Activated CD8-positive, alpha-beta memory T cell treated with anti-CD3 and anti-CD28 coated beads for 36 hours (primary cell): Measurements from ENCODE around the gene GLI3. TPM values are rescaled to one million over a fixed set of nuclear protein-coding genes. Genes with fewer than 3 reads are reported as not detected.

Experiments
- CTCF ChIA-PET: fragments of 350-600 bp; sonication (Branson Sonifier 250); formaldehyde crosslinking; loops from one replicate; lab custom pipeline; 2021; ENCODE audit warnings: antibody characterized with exemption; lab: Charles Lee
- POLR2A ChIA-PET: fragments of 350-600 bp; sonication (Branson Sonifier 250); formaldehyde crosslinking; loops from one replicate; lab custom pipeline; 2021; ENCODE audit warnings: antibody characterized with exemption; lab: Charles Lee
- total RNA-seq, 2 experiments: library from RNA; stranded (reverse); gene quantifications; one replicate each; pipeline ENCODE4 v1.2.3, GENCODE V29; 2021

Gene GLI3
- total RNA-seq, 2 experiments from 2014 or later: 0.15 to 0.38 TPM

- POLR2A ChIA-PET: no interaction called here
These were observed 240.5 kb downstream of the GLI3 start for GRCh38 chr7:41996381-41997035.

GRCh38 chr7:41995632-41996271 is 241.3 kb downstream of the GLI3 start:
- CTCF ChIA-PET: no interaction called here
- POLR2A ChIA-PET: no interaction called here

More at GRCh38 chr7:41996381-41997035, 240.5 kb downstream of the GLI3 start:
- CTCF ChIA-PET: no interaction called here

- CTCF ChIA-PET: no interaction called here
- POLR2A ChIA-PET: no interaction called here
These were observed 242.3 kb downstream of the GLI3 start for GRCh38 chr7:41994746-41995110.

- ChIA-PET CTCF (no interaction called here), POLR2A (no interaction called here)
These were observed 242.8 kb downstream of the GLI3 start for GRCh38 chr7:41994036-41994745.

- ChIA-PET POLR2A (no interaction called here), CTCF (no interaction called here)
These were observed 243.8 kb downstream of the GLI3 start for GRCh38 chr7:41992881-41993867.

GRCh38 chr7:41984888-41985287 is 252.1 kb downstream of the GLI3 start:
- ChIA-PET CTCF (no interaction called here), POLR2A (no interaction called here)

GRCh38 chr7:41981046-41982040 is 255.7 kb downstream of the GLI3 start:
- ChIA-PET CTCF (no interaction called here), POLR2A (no interaction called here)

GRCh38 chr7:41979834-41980307 is 257.1 kb downstream of the GLI3 start:
- POLR2A ChIA-PET: no interaction called here
- CTCF ChIA-PET: interaction anchor here (0.6 to 1.3 kb wide), 3 partner anchors 17 to 213 kb away, joined by 3 read pairs; no protein-coding TSS in a partner anchor

- ChIA-PET POLR2A (no interaction called here), CTCF (interaction anchor here (1.3 kb wide), 1 partner anchor 16 kb away, joined by 3 read pairs; no protein-coding TSS in a partner anchor)
These were observed 258.2 kb downstream of the GLI3 start for GRCh38 chr7:41978858-41979257.

- ChIA-PET POLR2A (no interaction called here), CTCF (no interaction called here)
These were observed 259.3 kb downstream of the GLI3 start for GRCh38 chr7:41977661-41978060.

- POLR2A ChIA-PET: no interaction called here
- CTCF ChIA-PET: no interaction called here
These were observed 259.8 kb downstream of the GLI3 start for GRCh38 chr7:41977151-41977651.

GRCh38 chr7:41976411-41976810 is 260.6 kb downstream of the GLI3 start:
- CTCF ChIA-PET: no interaction called here
- POLR2A ChIA-PET: no interaction called here

GRCh38 chr7:41975849-41976248 is 261.2 kb downstream of the GLI3 start:
- ChIA-PET CTCF (interaction anchor here (1.6 kb wide), 1 partner anchor 35 kb away, joined by 5 read pairs; no protein-coding TSS in a partner anchor), POLR2A (no interaction called here)

- ChIA-PET POLR2A (no interaction called here), CTCF (interaction anchor here (1.6 kb wide), 1 partner anchor 34 kb away, joined by 5 read pairs; no protein-coding TSS in a partner anchor)
These were observed 262.0 kb downstream of the GLI3 start for GRCh38 chr7:41974870-41975557.

- ChIA-PET POLR2A (no interaction called here), CTCF (no interaction called here)
These were observed 263.7 kb downstream of the GLI3 start for GRCh38 chr7:41973202-41973730.

GRCh38 chr7:41972776-41973175 is 264.2 kb downstream of the GLI3 start:
- ChIA-PET CTCF (no interaction called here), POLR2A (no interaction called here)

- CTCF ChIA-PET: no interaction called here
- POLR2A ChIA-PET: no interaction called here
These were observed 264.7 kb downstream of the GLI3 start for GRCh38 chr7:41972270-41972669.
